ENCODE results near the gene DLG2. TPM values are rescaled to one million over a fixed set of nuclear protein-coding genes. Genes with fewer than 3 reads are reported as not detected.

Gene DLG2
- total RNA-seq, 4 donors from 2014 or later = 0.18 to 8.3 (median 2.5) TPM

DNA sequence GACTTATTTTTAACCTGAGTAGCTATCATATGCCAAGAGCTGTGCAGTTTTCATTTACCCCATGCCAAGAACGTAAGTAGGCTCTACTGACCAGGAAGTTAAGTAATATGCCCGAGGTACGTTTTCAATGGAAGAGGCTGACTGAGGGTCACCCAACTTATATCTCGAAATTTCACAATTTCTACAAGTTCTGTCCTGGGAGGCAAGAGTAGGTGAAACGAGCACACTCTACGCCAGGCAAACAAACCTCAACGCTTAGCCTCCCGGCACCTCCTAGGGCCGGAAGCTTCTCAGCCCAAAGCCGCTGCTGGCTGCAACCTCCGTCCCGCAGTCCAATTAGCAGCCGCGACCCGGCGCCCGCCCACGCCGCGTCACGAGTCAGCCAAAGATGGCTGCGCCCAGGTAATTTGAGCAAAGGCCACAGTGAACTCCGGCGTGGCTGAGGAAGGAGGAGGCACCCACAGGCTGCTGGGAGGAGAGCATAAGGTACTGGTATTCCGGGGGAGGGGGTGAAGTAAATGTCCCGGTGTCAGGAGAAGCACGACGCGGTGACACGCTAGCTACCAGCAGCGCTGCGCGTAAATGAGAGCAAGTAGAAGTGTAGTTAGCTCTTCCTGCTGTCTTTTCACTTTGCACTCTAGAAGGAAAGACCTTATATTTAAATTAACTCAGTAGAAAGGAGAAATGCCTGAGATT is 20.6 kb upstream of the DLG2 start, which contains the start of gene TMEM126A:
Gene TMEM126A (plus strand): TSS at position 364 of the 696 bp plus-strand sequence. CDS start 2,289 bp downstream, outside the sequence.
- TF ChIP-seq POLR2A (IDR thresholded peaks at IDR 0.05) = peak; percentile 65 to 84
- no peak for TF ChIP-seq CTCF (IDR thresholded peaks at IDR 0.05)
- Histone ChIP-seq H3K4me3 (peak within 1 kb of the TSS; percentile 62 to 79 (median 68)), H3K27me3 (no peaks in the 10 kb centered on the region), H3K4me1 (peaks cover 0 to 28% (median 2%) of the 10 kb centered on the region in 4 donors), H3K9me3 (no peaks in the 10 kb centered on the region), H3K27ac (peak within 1 kb of the TSS; percentile 76 to 88 (median 80)), H3K36me3 (peaks cover 0 to 5% (median 0%) of the 10 kb centered on the region in 3 donors)
- peak; percentile 87 to 96 (median 95) for DNase-seq

DNA sequence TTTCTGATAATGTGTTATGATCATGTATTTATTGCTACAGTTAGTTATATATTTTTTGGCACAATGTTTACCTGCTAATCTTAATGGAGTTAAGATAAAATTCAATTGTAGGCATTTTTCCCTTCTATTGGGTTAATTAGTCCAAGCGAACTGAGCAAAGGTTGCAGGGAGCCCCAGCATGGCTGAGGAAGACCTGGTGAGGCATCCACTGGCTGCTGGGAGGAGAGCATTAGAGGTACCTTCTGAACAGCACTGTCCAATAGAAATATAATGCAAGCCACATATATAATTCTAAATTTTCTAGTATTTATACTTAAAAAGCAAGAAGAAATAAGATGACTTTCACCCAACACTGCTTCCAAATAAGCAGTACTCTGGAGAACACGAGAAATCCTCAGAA is 19.9 kb upstream of the DLG2 start:
- DNase-seq = peak in 1 of 3 donors; percentile 61
- no peaks in the 10 kb centered on the region for H3K9me3 ChIP-seq
- H3K27ac ChIP-seq = peak overlapping the region; percentile 76 to 88 (median 80)
- H3K4me1 ChIP-seq = peaks cover 0 to 28% (median 2%) of the 10 kb centered on the region in 4 donors
- TF ChIP-seq POLR2A (IDR thresholded peaks at IDR 0.05) (no peak), CTCF (IDR thresholded peaks at IDR 0.05) (no peak)
- H3K36me3 ChIP-seq = peaks cover 0 to 5% (median 0%) of the 10 kb centered on the region in 3 donors
- no peaks in the 10 kb centered on the region for H3K27me3 ChIP-seq
- peak overlapping the region; percentile 62 to 79 (median 68) for H3K4me3 ChIP-seq

GRCh38 chr11:85643191-85643614 is 16.1 kb upstream of the DLG2 start:
- Histone ChIP-seq H3K27me3 (no peaks in the 10 kb centered on the region), H3K9me3 (no peaks in the 10 kb centered on the region), H3K36me3 (no peaks in the 10 kb centered on the region), H3K4me1 (peaks cover 0 to 13% (median 0%) of the 10 kb centered on the region in 4 donors), H3K27ac (no peak overlapping the region), H3K4me3 (no peak overlapping the region)
- no peak for DNase-seq
- TF ChIP-seq CTCF (IDR thresholded peaks at IDR 0.05) (no peak), POLR2A (IDR thresholded peaks at IDR 0.05) (no peak)

DNA sequence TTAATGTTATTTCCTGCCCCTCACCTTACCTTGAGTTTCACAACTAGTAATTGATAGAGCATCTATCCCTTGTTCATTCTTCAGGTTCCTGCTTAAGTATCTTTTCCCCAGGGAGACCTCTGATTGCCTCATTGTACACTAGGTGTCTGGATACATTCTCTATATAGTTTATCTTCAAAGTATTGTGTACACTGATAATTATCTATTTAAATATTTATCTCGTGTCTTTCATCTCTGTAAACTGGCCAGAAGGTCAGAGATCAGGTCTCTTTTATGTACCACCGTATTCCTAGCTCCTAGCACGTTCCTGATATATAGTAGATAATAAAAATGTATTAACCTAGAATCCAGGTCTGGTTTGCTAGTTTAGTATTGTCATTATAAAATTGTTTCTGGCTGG is 7.6 kb upstream of the DLG2 start:
- Histone ChIP-seq H3K27ac (no peak overlapping the region), H3K9me3 (no peaks in the 10 kb centered on the region), H3K27me3 (no peaks in the 10 kb centered on the region), H3K4me1 (peaks cover 0 to 6% (median 0%) of the 10 kb centered on the region in 4 donors), H3K36me3 (peaks cover 0 to 47% (median 0%) of the 10 kb centered on the region in 3 donors), H3K4me3 (no peak overlapping the region)
- DNase-seq = no peak
- no peak for TF ChIP-seq POLR2A (IDR thresholded peaks at IDR 0.05)
- TF ChIP-seq CTCF (IDR thresholded peaks at IDR 0.05) = no peak

GRCh38 chr11:85628771-85629341 is 1.7 kb upstream of the DLG2 start:
- no peak for TF ChIP-seq POLR2A (IDR thresholded peaks at IDR 0.05)
- no peak for TF ChIP-seq CTCF (IDR thresholded peaks at IDR 0.05)
- no peak for DNase-seq
- H3K4me3 ChIP-seq = peak overlapping the region; percentile 58 to 82 (median 64)
- H3K27ac ChIP-seq = peak overlapping the region; percentile 78 to 91 (median 89)
- no peaks in the 10 kb centered on the region for H3K27me3 ChIP-seq
- peaks cover 0 to 20% (median 0%) of the 10 kb centered on the region in 4 donors for H3K4me1 ChIP-seq
- no peaks in the 10 kb centered on the region for H3K9me3 ChIP-seq
- H3K36me3 ChIP-seq = peaks cover 0 to 10% (median 0%) of the 10 kb centered on the region in 3 donors
